Parathyroid adenoma (tissue), 2 donors: ENCODE measurements around the gene DNM1.

Source experiments
- H2AFZ ChIP-seq: fragments of 300-600 bp; sonication (generic); one replicate; pipeline ENCODE4 v1.7.0; 2017; ENCODE audit warnings: antibody characterized with exemption, mild to moderate bottlenecking
- H3K27ac ChIP-seq: fragments of 300-600 bp; sonication (generic); one replicate; pipeline ENCODE4 v1.7.0; 2017
- H3K27me3 ChIP-seq: fragments of 300-600 bp; sonication (generic); one replicate; pipeline ENCODE4 v1.7.0; 2017; ENCODE audit warnings: low read length; ENCODE audit not compliant: control insufficient read depth, insufficient read depth
- H3K36me3 ChIP-seq: fragments of 300-600 bp; sonication (generic); one replicate; pipeline ENCODE4 v1.7.0; 2017; ENCODE audit warnings: low read length; ENCODE audit not compliant: control insufficient read depth, insufficient read depth
- H3K4me1 ChIP-seq: fragments of 300-600 bp; sonication (generic); one replicate; pipeline ENCODE4 v1.7.0; 2017; ENCODE audit warnings: control low read depth
- H3K4me2 ChIP-seq: fragments of 300-600 bp; sonication (generic); one replicate; pipeline ENCODE4 v1.7.0; 2017; ENCODE audit warnings: low read length
- H3K4me3 ChIP-seq: fragments of 300-600 bp; sonication (generic); one replicate; pipeline ENCODE4 v1.7.0; 2017; ENCODE audit warnings: low read depth, low read length
- H3K79me2 ChIP-seq: fragments of 300-600 bp; sonication (generic); one replicate; pipeline ENCODE4 v1.7.0; 2017; ENCODE audit warnings: control low read depth
- H3K9ac ChIP-seq: fragments of 300-600 bp; sonication (generic); one replicate; pipeline ENCODE4 v1.7.0; 2017; ENCODE audit warnings: mild to moderate bottlenecking
- H3K9me3 ChIP-seq: fragments of 300-600 bp; sonication (generic); one replicate; pipeline ENCODE4 v1.7.0; 2017; ENCODE audit warnings: low read length; ENCODE audit not compliant: control insufficient read depth
- TF ChIP-seq, protein P1 (sequence below): fragments of 300-600 bp; sonication (generic); IDR thresholded peaks from one replicate; pipeline ENCODE4 v1.7.0; 2017; ENCODE audit warnings: antibody characterized with exemption, mild to moderate bottlenecking
- donor health status: primary hyperparathyroidism.

The DNM1 gene

DNA sequence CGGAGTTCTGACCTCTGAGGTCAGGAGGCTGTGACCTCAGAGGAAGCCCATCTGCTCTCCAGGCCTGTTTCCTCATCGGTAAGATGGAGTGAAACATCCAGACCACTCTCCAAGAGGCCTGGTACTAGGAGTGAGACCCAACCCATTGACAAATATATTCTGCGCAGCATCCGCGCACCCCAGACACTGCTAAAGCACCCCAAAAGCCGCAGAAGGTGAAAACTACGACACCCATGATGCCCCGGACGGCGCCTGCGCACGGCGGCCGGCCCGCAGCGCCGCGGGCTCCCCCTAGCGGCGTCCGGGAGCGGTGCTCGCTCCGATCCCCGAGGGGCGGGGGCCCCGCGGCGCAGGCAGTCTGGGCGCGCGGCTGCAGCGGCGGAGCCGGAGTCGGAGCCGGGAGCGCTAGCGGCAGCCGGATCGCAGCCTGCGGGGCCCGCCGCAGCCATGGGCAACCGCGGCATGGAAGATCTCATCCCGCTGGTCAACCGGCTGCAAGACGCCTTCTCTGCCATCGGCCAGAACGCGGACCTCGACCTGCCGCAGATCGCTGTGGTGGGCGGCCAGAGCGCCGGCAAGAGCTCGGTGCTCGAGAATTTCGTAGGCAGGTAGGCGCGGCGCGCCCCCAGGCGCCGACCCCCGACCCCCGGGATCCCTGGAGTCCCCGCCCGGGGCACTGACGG lies at the start of gene DNM1:
DNM1 (plus strand) TSS at position 356 of the 683 bp plus-strand sequence; CDS start at position 448, 92 bp downstream.
- H3K27me3 ChIP-seq: no peaks in the 10 kb centered on the region
- H3K4me1 ChIP-seq: no peaks in the 10 kb centered on the region
- H2AFZ ChIP-seq: peak within 1 kb of the TSS; percentile 77
- no peaks in the 10 kb centered on the region for H3K79me2 ChIP-seq
- no peaks in the 10 kb centered on the region for H3K36me3 ChIP-seq
- peak within 1 kb of the TSS; percentile 91 for H3K4me2 ChIP-seq
- H3K27ac ChIP-seq: no peak within 1 kb of the TSS
- H3K4me3 ChIP-seq: peak within 1 kb of the TSS; percentile 61
- no peaks in the 10 kb centered on the region for H3K9me3 ChIP-seq
- no peak within 1 kb of the TSS for H3K9ac ChIP-seq
- TF ChIP-seq, protein P1, sequence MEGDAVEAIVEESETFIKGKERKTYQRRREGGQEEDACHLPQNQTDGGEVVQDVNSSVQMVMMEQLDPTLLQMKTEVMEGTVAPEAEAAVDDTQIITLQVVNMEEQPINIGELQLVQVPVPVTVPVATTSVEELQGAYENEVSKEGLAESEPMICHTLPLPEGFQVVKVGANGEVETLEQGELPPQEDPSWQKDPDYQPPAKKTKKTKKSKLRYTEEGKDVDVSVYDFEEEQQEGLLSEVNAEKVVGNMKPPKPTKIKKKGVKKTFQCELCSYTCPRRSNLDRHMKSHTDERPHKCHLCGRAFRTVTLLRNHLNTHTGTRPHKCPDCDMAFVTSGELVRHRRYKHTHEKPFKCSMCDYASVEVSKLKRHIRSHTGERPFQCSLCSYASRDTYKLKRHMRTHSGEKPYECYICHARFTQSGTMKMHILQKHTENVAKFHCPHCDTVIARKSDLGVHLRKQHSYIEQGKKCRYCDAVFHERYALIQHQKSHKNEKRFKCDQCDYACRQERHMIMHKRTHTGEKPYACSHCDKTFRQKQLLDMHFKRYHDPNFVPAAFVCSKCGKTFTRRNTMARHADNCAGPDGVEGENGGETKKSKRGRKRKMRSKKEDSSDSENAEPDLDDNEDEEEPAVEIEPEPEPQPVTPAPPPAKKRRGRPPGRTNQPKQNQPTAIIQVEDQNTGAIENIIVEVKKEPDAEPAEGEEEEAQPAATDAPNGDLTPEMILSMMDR: peak; percentile 51

DNA sequence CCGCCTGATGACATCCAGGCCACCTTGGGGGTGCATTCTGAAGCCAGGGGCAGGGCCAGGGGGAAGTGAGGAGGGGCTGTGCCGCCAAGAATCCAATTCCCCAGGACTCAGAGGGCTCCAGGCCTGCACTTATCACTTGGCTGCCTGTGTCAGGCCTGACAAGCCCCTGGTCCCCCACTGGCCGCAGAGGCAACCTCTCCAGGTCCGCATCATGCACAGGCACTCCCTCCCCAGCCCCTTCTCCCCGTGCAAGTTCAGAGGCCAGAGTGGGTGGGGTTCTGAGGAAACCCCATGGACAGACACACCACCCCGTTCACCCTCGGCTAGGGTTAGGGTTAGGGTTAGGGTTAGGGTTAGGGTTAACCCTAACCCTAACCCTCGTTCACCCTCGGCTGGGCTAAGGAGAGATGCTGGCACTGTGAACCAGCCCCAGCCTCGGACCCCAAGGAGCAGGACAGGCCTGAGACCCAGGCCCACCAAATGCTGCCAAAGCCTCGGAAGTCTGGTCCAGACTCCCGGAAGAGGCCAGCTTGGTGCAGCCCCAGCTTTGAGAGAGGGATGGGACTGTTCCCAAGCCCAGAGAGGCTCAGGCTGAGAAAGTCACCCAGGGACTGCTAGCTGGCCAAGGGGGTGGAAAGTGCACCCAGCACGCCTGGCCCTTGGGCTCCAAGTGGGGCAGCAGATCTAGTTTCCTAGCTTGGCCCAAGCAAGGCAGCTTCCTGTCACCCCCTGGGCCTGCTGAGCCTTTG lies 49.1 kb upstream of the DNM1 start:
- no peak overlapping the region for H3K4me3 ChIP-seq
- H3K4me1 ChIP-seq: no peaks in the 10 kb centered on the region
- no peak overlapping the region for H3K4me2 ChIP-seq
- no peaks in the 10 kb centered on the region for H3K9me3 ChIP-seq
- no peaks in the 10 kb centered on the region for H3K79me2 ChIP-seq
- TF ChIP-seq, protein P1: no peak
- H3K9ac ChIP-seq: no peak overlapping the region
- H3K36me3 ChIP-seq: no peaks in the 10 kb centered on the region
- no peak overlapping the region for H2AFZ ChIP-seq
- no peak overlapping the region for H3K27ac ChIP-seq
- H3K27me3 ChIP-seq: no peaks in the 10 kb centered on the region

DNA sequence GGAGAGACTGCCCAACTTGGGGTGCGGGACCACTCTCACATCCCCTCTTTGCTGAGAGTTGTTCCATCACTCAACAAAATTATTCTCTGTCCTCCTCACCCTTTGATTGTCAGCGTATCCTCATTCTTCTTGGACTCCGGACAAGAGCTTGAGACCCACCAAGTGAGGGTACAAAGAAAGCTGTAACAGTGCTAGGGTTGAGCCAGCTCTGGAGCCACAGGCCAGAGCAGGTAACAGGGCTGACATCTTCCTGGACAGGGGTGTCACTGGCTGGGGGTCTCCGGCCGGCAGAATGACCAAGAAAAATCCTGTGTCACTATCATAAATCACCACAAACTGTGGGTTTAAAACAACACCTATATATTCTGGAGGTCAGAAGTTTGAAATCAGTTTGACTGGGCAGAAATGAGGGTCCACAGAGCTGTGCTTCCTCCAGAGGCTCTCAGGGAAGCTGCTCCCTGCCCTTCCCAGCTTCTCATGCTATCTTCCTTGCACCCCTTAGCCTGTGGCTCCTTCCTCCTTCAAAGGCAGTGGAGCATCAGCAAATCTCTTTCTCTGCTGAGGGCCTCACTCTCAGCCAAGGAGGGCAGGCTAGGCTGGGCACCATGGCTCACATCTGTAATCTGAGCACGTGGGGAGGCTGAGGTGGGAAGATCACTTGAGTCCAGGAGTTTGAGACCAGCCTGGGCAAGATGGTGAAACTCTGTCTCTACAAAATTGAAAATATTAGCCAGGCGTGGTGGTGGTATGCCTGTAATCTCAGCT lies 47.3 kb upstream of the DNM1 start:
- Histone ChIP-seq H3K27me3 (no peaks in the 10 kb centered on the region), H3K4me3 (no peak overlapping the region), H3K79me2 (no peaks in the 10 kb centered on the region), H3K9ac (no peak overlapping the region), H3K4me2 (no peak overlapping the region), H3K4me1 (no peaks in the 10 kb centered on the region), H3K36me3 (no peaks in the 10 kb centered on the region), H2AFZ (no peak overlapping the region), H3K9me3 (no peaks in the 10 kb centered on the region), H3K27ac (no peak overlapping the region)
- TF ChIP-seq, protein P1: no peak

DNA sequence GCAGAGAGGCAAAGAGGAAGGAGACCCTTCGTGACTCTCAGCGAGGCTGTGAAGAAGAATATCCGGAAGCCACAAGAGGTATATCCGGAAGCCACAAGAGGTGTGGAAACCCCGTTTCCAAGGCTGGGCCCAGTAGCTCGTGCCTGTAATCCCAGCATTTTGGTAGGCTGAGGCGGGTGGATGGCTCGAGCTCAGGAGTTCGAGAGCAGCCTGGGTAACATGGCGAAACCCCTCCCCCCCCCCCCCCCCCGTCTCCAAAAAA lies 43.7 kb upstream of the DNM1 start:
- no peaks in the 10 kb centered on the region for H3K79me2 ChIP-seq
- peak overlapping the region; percentile 45 for H2AFZ ChIP-seq
- peak overlapping the region; percentile 54 for H3K4me2 ChIP-seq
- no peak overlapping the region for H3K27ac ChIP-seq
- no peaks in the 10 kb centered on the region for H3K9me3 ChIP-seq
- peak overlapping the region; percentile 58 for H3K4me3 ChIP-seq
- H3K36me3 ChIP-seq: no peaks in the 10 kb centered on the region
- TF ChIP-seq, protein P1: no peak
- H3K27me3 ChIP-seq: no peaks in the 10 kb centered on the region
- H3K4me1 ChIP-seq: no peaks in the 10 kb centered on the region
- H3K9ac ChIP-seq: no peak overlapping the region
